HG03095 (cell line): Measurements from ENCODE around the gene FBXL3.
"Not testable (repeated sequence)": the region's sequence is repeated elsewhere in the genome, so short reads cannot be mapped to it uniquely, and the experiment has no call there.

Experiments used
- ATAC-seq: cut with Tn5 transposase; IDR thresholded peaks from one replicate; pipeline ENCODE4 v1.9.1; 2021; ENCODE audit warnings: moderate library complexity; ENCODE audit not compliant: unreplicated experiment

FBXL3 gene

GRCh38 chr13:77028202-77028601, 1.2 kb upstream of the FBXL3 start:
- no peak for ATAC-seq

GRCh38 chr13:77026255-77026860, 601 bp downstream of the FBXL3 start:
- ATAC-seq, result peak; percentile 50

GRCh38 chr13:77022341-77022740, 4.6 kb downstream of the FBXL3 start:
- ATAC-seq, result no peak

- no peak for ATAC-seq
Observed at GRCh38 chr13:77019756-77020155, 7.2 kb downstream of the FBXL3 start.

GRCh38 chr13:77016888-77017623, 9.9 kb downstream of the FBXL3 start:
- ATAC-seq, result no peak

GRCh38 chr13:77016251-77016812, 10.6 kb downstream of the FBXL3 start:
- no peak for ATAC-seq

GRCh38 chr13:77014906-77015685, 11.9 kb downstream of the FBXL3 start:
- no peak for ATAC-seq

- ATAC-seq, result no peak
Observed at GRCh38 chr13:77013853-77014542, 13.0 kb downstream of the FBXL3 start.

GRCh38 chr13:77009719-77010118, 17.2 kb downstream of the FBXL3 start:
- ATAC-seq, result not testable (repeated sequence)

- ATAC-seq, result no peak
Observed at GRCh38 chr13:77009011-77009410, 17.9 kb downstream of the FBXL3 start.

- not testable (repeated sequence) for ATAC-seq
Observed at GRCh38 chr13:77008337-77008736, 18.6 kb downstream of the FBXL3 start.

- ATAC-seq, result no peak
Observed at GRCh38 chr13:77002590-77003190, 24.3 kb downstream of the FBXL3 start.

GRCh38 chr13:77001963-77002587, 24.9 kb downstream of the FBXL3 start:
- no peak for ATAC-seq

- no peak for ATAC-seq
Observed at GRCh38 chr13:77001540-77001939, 25.4 kb downstream of the FBXL3 start.

GRCh38 chr13:77000475-77000874, 26.5 kb downstream of the FBXL3 start:
- ATAC-seq, result no peak

GRCh38 chr13:76994281-76994680, 32.7 kb downstream of the FBXL3 start:
- ATAC-seq, result no peak

- ATAC-seq, result no peak
Observed at GRCh38 chr13:76993473-76993872, 33.5 kb downstream of the FBXL3 start.

GRCh38 chr13:76993021-76993420, 33.9 kb downstream of the FBXL3 start:
- no peak for ATAC-seq

- ATAC-seq, result peak; percentile 10
Observed at GRCh38 chr13:76992548-76993001, 34.4 kb downstream of the FBXL3 start.
